WTC11 (cell line): ENCODE data around the gene PLEKHH3. TPM values are rescaled to one million over a fixed set of nuclear protein-coding genes. Genes with fewer than 3 reads are reported as not detected.

Experiments used
- ATAC-seq: fragments of 200-7000 bp; cut with Tn5 transposase; 2 replicates; pipeline ENCODE4 v1.10.0; 2021; ENCODE audit warnings: mild to moderate bottlenecking, moderate library complexity
- CTCF ChIA-PET: fragments of 300-600 bp; sonication (Branson Sonifier 250); formaldehyde crosslinking; loops from one replicate; lab custom pipeline; 2021; ENCODE audit warnings: antibody characterized with exemption; lab: Charles Lee
- POLR2A ChIA-PET: fragments of 350-600 bp; sonication (Branson Sonifier 250); formaldehyde crosslinking; loops from one replicate; lab custom pipeline; 2021; ENCODE audit warnings: antibody characterized with exemption; lab: Charles Lee
- DNase-seq: peaks from one replicate; pipeline ENCODE4 v3.0.0; 2021; ENCODE audit warnings: low spot score
- H3K27ac Mint-ChIP-seq: 2 replicates; pipeline ENCODE4 v1.8.0; 2021; ENCODE audit warnings: mixed read lengths
- H3K27me3 Mint-ChIP-seq: 2 replicates; pipeline ENCODE4 v1.8.0; 2021; ENCODE audit warnings: low read depth, mild to moderate bottlenecking, moderate library complexity, mixed read lengths
- H3K36me3 Mint-ChIP-seq: 2 replicates; pipeline ENCODE4 v1.8.0; 2021; ENCODE audit warnings: mixed read lengths
- H3K4me1 Mint-ChIP-seq: 2 replicates; pipeline ENCODE4 v1.8.0; 2022; ENCODE audit warnings: mixed read lengths
- H3K4me3 Mint-ChIP-seq: 2 replicates; pipeline ENCODE4 v1.8.0; 2021; ENCODE audit warnings: mild to moderate bottlenecking, moderate library complexity, mixed read lengths
- H3K9me3 Mint-ChIP-seq: 2 replicates; pipeline ENCODE4 v1.8.0; 2021; ENCODE audit warnings: mixed read lengths
- CREM ChIP-seq: sonication (generic); formaldehyde crosslinking; IDR thresholded peaks from 2 replicates; pipeline ENCODE4 v1.8.1; 2022; ENCODE audit warnings: mild to moderate bottlenecking, missing genetic modification reagents, moderate library complexity
- ETV6 ChIP-seq: sonication (generic); formaldehyde crosslinking; IDR thresholded peaks from 2 replicates; pipeline ENCODE4 v1.8.1; 2022; ENCODE audit warnings: mild to moderate bottlenecking, missing genetic modification reagents
- FOXK1 ChIP-seq: sonication (generic); formaldehyde crosslinking; IDR thresholded peaks from 2 replicates; pipeline ENCODE4 v1.8.0; 2022; ENCODE audit warnings: mild to moderate bottlenecking, moderate library complexity, missing genetic modification reagents
- FOXP1 ChIP-seq: sonication (generic); formaldehyde crosslinking; IDR thresholded peaks from 2 replicates; pipeline ENCODE4 v1.8.0; 2022; ENCODE audit warnings: missing genetic modification reagents, mild to moderate bottlenecking, moderate library complexity, borderline replicate concordance
- HMGA2 ChIP-seq: fragments of 250-450 bp; sonication (Bioruptor Pico); IDR thresholded peaks from 2 replicates; pipeline ENCODE4 v1.4.0; 2021; ENCODE audit warnings: mild to moderate bottlenecking, moderate library complexity
- NFATC4 ChIP-seq: fragments of 250-450 bp; sonication (Bioruptor Pico); IDR thresholded peaks from 2 replicates; pipeline ENCODE4 v1.9.0; 2021; ENCODE audit warnings: mild to moderate bottlenecking
- RORB ChIP-seq: fragments of 250-450 bp; sonication (Bioruptor Pico); IDR thresholded peaks from 2 replicates; pipeline ENCODE4 v1.9.0; 2021; ENCODE audit warnings: mild to moderate bottlenecking
- SOX15 ChIP-seq: fragments of 250-450 bp; sonication (Bioruptor Pico); IDR thresholded peaks from 2 replicates; pipeline ENCODE4 v1.9.0; 2021; ENCODE audit warnings: mild to moderate bottlenecking
- TEAD1 ChIP-seq: sonication (generic); formaldehyde crosslinking; IDR thresholded peaks from 2 replicates; pipeline ENCODE4 v1.8.0; 2022; ENCODE audit warnings: mild to moderate bottlenecking, missing genetic modification reagents
- TEAD4 ChIP-seq: sonication (generic); formaldehyde crosslinking; IDR thresholded peaks from 2 replicates; pipeline ENCODE4 v1.8.0; 2022; ENCODE audit warnings: mild to moderate bottlenecking, missing genetic modification reagents
- ZNF263 ChIP-seq: sonication (generic); formaldehyde crosslinking; IDR thresholded peaks from 2 replicates; pipeline ENCODE4 v1.8.1; 2022; ENCODE audit warnings: low read depth, mild to moderate bottlenecking, moderate library complexity, missing genetic modification reagents
- ZNF317 ChIP-seq: sonication (generic); formaldehyde crosslinking; IDR thresholded peaks from 2 replicates; pipeline ENCODE4 v1.8.1; 2023; ENCODE audit warnings: low read depth, mild to moderate bottlenecking, moderate library complexity, missing genetic modification reagents, borderline replicate concordance
- ZNF423 ChIP-seq: fragments of 250-450 bp; sonication (Bioruptor Pico); IDR thresholded peaks from 2 replicates; pipeline ENCODE4 v2.1.2; 2022; ENCODE audit warnings: mild to moderate bottlenecking, moderate library complexity
- ZSCAN18 ChIP-seq: fragments of 250-450 bp; sonication (Bioruptor Pico); IDR thresholded peaks from 2 replicates; pipeline ENCODE4 v2.1.2; 2022; ENCODE audit warnings: mild to moderate bottlenecking, moderate library complexity
- total RNA-seq: library from RNA; stranded (reverse); gene quantifications from 3 replicates; pipeline ENCODE4 v1.2.3, GENCODE V29; 2021
- TF ChIP-seq, protein P1 (sequence below): sonication (generic); formaldehyde crosslinking; IDR thresholded peaks from 2 replicates; pipeline ENCODE4 v1.8.0; 2023; ENCODE audit warnings: missing genetic modification reagents, mild to moderate bottlenecking, borderline replicate concordance
- TF ChIP-seq, protein P2 (sequence below): sonication (generic); formaldehyde crosslinking; IDR thresholded peaks from 2 replicates; pipeline ENCODE4 v1.8.1; 2023; ENCODE audit warnings: mild to moderate bottlenecking, missing genetic modification reagents, borderline replicate concordance
- TF ChIP-seq, protein P3 (sequence below): sonication (generic); formaldehyde crosslinking; IDR thresholded peaks from 2 replicates; pipeline ENCODE4 v1.8.1; 2023; ENCODE audit warnings: mild to moderate bottlenecking, missing genetic modification reagents

The PLEKHH3 gene
- total RNA-seq, 1 experiment from 2014 or later: 40.2 TPM

GRCh38 chr17:42670789-42671657, 5.8 kb downstream of the PLEKHH3 start:
- Mint-ChIP-seq H3K27me3 (peaks cover 3% of the 10 kb centered on the region), H3K9me3 (no peaks in the 10 kb centered on the region), H3K4me3 (peak overlapping the region; percentile 68), H3K36me3 (peaks cover 23% of the 10 kb centered on the region), H3K4me1 (peaks cover 41% of the 10 kb centered on the region), H3K27ac (peak overlapping the region; percentile 39; the same call in 1 of the 2 replicates)
- POLR2A ChIA-PET: interaction anchor here (0.5 to 3.8 kb wide), 7 partner anchors 8 to 740 kb away, joined by 3 to 13 read pairs (median 4); partner anchors contain the start of genes ODAD4, RETREG3, TUBG1 and TUBG2
- TF ChIP-seq FOXP1 (CRISPR knock-in tag) (no peak), TEAD4 (CRISPR knock-in tag) (no peak), HMGA2 (CRISPR knock-in tag) (no peak), SOX15 (CRISPR knock-in tag) (no peak), CREM (CRISPR knock-in tag) (no peak), RORB (CRISPR knock-in tag) (no peak), NFATC4 (CRISPR knock-in tag) (no peak)
- TF ChIP-seq, protein P1, sequence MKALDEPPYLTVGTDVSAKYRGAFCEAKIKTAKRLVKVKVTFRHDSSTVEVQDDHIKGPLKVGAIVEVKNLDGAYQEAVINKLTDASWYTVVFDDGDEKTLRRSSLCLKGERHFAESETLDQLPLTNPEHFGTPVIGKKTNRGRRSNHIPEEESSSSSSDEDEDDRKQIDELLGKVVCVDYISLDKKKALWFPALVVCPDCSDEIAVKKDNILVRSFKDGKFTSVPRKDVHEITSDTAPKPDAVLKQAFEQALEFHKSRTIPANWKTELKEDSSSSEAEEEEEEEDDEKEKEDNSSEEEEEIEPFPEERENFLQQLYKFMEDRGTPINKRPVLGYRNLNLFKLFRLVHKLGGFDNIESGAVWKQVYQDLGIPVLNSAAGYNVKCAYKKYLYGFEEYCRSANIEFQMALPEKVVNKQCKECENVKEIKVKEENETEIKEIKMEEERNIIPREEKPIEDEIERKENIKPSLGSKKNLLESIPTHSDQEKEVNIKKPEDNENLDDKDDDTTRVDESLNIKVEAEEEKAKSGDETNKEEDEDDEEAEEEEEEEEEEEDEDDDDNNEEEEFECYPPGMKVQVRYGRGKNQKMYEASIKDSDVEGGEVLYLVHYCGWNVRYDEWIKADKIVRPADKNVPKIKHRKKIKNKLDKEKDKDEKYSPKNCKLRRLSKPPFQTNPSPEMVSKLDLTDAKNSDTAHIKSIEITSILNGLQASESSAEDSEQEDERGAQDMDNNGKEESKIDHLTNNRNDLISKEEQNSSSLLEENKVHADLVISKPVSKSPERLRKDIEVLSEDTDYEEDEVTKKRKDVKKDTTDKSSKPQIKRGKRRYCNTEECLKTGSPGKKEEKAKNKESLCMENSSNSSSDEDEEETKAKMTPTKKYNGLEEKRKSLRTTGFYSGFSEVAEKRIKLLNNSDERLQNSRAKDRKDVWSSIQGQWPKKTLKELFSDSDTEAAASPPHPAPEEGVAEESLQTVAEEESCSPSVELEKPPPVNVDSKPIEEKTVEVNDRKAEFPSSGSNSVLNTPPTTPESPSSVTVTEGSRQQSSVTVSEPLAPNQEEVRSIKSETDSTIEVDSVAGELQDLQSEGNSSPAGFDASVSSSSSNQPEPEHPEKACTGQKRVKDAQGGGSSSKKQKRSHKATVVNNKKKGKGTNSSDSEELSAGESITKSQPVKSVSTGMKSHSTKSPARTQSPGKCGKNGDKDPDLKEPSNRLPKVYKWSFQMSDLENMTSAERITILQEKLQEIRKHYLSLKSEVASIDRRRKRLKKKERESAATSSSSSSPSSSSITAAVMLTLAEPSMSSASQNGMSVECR: no peak
- no peak for DNase-seq
- peak; percentile 13 for ATAC-seq
- CTCF ChIA-PET: interaction anchor here (0.6 to 4.9 kb wide), 12 partner anchors 9 to 153 kb away, joined by 3 to 58 read pairs (median 6); partner anchors contain the start of genes CCR10, CNTNAP1, PSMC3IP and RETREG3

DNA sequence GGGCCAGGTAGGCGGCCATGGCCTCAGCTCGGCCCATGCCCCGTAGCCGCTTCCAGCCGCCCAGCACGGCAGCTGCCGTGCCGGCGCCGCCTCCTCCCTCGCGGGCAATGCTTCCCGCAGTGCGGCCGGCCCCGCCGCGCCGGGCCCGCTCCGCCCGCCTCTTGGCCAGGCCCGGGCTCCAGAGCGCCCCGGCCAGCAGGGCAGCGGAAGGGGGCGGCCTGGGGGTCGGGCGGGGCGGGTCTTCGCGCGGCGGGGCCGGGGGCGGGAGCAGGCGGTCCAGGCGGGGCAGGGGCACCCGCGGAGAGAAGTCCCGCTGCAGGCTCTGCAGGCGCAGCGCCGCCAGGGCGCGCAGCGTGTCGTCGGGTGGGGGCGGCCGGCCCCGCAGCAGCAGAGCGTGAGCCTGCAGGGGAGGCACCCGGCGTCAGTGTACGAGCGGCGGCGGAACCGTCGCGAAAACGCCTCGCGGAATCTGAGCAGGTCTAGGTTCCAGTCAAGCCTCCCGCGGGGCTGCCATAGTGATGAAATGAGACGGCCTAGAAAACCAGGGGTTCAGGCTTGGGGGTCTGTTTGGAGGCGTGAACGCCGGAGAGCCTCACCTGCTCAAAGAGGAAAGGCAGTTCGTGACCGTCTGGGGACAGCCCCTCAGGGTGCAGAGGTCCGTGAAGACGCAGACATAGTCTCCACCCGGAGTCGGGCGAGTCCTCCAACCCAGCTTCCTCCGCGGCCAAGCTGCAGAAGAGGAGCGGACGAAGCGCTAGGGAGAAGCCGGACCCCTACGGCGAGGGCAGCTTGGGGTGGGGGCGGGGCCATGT, 6.6 kb downstream of the PLEKHH3 start:
- no peak for TF ChIP-seq ZSCAN18 (CRISPR knock-in tag)
- TF ChIP-seq TEAD1 (CRISPR knock-in tag): no peak; the same call in 1 of the 2 replicates
- peak; percentile 9; the same call in 1 of the 2 replicates for TF ChIP-seq ETV6 (CRISPR knock-in tag)
- TF ChIP-seq, protein P2, sequence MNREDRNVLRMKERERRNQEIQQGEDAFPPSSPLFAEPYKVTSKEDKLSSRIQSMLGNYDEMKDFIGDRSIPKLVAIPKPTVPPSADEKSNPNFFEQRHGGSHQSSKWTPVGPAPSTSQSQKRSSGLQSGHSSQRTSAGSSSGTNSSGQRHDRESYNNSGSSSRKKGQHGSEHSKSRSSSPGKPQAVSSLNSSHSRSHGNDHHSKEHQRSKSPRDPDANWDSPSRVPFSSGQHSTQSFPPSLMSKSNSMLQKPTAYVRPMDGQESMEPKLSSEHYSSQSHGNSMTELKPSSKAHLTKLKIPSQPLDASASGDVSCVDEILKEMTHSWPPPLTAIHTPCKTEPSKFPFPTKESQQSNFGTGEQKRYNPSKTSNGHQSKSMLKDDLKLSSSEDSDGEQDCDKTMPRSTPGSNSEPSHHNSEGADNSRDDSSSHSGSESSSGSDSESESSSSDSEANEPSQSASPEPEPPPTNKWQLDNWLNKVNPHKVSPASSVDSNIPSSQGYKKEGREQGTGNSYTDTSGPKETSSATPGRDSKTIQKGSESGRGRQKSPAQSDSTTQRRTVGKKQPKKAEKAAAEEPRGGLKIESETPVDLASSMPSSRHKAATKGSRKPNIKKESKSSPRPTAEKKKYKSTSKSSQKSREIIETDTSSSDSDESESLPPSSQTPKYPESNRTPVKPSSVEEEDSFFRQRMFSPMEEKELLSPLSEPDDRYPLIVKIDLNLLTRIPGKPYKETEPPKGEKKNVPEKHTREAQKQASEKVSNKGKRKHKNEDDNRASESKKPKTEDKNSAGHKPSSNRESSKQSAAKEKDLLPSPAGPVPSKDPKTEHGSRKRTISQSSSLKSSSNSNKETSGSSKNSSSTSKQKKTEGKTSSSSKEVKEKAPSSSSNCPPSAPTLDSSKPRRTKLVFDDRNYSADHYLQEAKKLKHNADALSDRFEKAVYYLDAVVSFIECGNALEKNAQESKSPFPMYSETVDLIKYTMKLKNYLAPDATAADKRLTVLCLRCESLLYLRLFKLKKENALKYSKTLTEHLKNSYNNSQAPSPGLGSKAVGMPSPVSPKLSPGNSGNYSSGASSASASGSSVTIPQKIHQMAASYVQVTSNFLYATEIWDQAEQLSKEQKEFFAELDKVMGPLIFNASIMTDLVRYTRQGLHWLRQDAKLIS (CRISPR knock-in tag): no peak
- no peak for TF ChIP-seq SOX15 (CRISPR knock-in tag)
- no peak for TF ChIP-seq ZNF317 (CRISPR knock-in tag)
- TF ChIP-seq ZNF263 (CRISPR knock-in tag): no peak
- TF ChIP-seq, protein P3, sequence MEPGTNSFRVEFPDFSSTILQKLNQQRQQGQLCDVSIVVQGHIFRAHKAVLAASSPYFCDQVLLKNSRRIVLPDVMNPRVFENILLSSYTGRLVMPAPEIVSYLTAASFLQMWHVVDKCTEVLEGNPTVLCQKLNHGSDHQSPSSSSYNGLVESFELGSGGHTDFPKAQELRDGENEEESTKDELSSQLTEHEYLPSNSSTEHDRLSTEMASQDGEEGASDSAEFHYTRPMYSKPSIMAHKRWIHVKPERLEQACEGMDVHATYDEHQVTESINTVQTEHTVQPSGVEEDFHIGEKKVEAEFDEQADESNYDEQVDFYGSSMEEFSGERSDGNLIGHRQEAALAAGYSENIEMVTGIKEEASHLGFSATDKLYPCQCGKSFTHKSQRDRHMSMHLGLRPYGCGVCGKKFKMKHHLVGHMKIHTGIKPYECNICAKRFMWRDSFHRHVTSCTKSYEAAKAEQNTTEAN (CRISPR knock-in tag): 0 out of 2 replicates have a peak, but pooled peaks have one; percentile 1
- TF ChIP-seq FOXK1 (CRISPR knock-in tag): 0 out of 2 replicates have a peak, but pooled peaks have one; percentile 14
- peak; percentile 40; the same call in 1 of the 2 replicates for TF ChIP-seq ZNF423 (CRISPR knock-in tag)
- H3K9me3 Mint-ChIP-seq: no peaks in the 10 kb centered on the region
- H3K4me3 Mint-ChIP-seq: peak overlapping the region; percentile 68
- POLR2A ChIA-PET: interaction anchor here (0.5 to 3.8 kb wide), 10 partner anchors 9 to 740 kb away, joined by 3 to 13 read pairs (median 4); partner anchors contain the start of genes ODAD4, PSMC3IP, RETREG3 and TUBG1
- peaks cover 31% of the 10 kb centered on the region for H3K36me3 Mint-ChIP-seq
- no peak overlapping the region for H3K27ac Mint-ChIP-seq
- peaks cover 41% of the 10 kb centered on the region for H3K4me1 Mint-ChIP-seq
- DNase-seq: peak; percentile 71
- peak; percentile 5 for ATAC-seq
- CTCF ChIA-PET: interaction anchor here (0.6 to 4.9 kb wide), 13 partner anchors 10 to 154 kb away, joined by 3 to 58 read pairs (median 5); partner anchors contain the start of genes BECN1, CCR10, CNTNAP1 and PSMC3IP
- peaks cover 3% of the 10 kb centered on the region for H3K27me3 Mint-ChIP-seq
